GM19324 (cell line): ENCODE data around the gene TVP23A.
A peak's percentile ranks its signal among the peaks of the same experiment; 100 is the strongest.
"Not testable (repeated sequence)": the region's sequence is repeated elsewhere in the genome, so short reads cannot be mapped to it uniquely, and the experiment has no call there.

Experiments used
- ATAC-seq: cut with Tn5 transposase; IDR thresholded peaks from one replicate; pipeline ENCODE4 v1.9.1; 2021; ENCODE audit warnings: mild to moderate bottlenecking, moderate library complexity; ENCODE audit not compliant: unreplicated experiment, low FRiP score

The TVP23A gene

DNA sequence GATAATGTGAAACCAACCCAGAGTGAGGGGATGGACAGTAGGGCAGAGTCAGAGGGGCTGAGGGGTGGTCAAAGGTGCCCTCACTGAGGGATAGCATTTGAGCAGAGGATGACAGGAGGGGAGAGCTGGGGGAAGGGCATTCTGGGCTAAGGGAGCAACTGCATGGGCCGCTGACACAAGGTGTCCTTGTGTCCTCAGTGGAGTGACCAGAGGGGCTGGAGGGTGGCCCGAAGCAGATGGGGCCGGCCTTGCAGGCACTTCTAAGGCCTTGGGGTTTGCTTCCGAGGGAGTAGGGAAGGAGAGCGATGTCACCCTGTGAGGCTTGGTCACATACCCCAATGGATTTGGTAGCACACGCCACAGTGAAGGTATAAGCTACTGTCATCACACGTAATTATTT lies 64.9 kb downstream of the TVP23A start:
- no peak for ATAC-seq

GRCh38 chr16:10752843-10753523 lies 65.6 kb downstream of the TVP23A start:
- no peak for ATAC-seq

DNA sequence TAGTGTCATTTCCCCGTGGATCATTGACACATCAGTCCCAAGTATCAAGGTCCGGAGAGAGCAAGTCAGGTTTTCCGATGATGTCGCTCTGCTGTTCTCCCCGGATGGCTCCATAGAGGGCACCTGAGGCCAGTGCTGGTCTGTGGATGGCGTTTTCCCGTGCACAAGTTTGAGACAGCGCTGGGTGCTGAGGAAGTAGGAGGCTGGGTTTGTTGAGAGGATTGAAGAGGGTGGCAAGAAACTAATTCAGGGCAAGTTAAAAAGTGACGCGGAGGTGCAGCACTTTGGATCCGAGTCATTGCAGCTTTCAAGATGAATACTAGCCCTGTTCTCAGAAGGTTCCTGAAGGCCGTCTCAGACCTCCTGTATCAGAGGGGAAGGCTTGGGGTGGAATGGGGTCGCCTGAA lies 67.3 kb downstream of the TVP23A start:
- ATAC-seq = no peak

DNA sequence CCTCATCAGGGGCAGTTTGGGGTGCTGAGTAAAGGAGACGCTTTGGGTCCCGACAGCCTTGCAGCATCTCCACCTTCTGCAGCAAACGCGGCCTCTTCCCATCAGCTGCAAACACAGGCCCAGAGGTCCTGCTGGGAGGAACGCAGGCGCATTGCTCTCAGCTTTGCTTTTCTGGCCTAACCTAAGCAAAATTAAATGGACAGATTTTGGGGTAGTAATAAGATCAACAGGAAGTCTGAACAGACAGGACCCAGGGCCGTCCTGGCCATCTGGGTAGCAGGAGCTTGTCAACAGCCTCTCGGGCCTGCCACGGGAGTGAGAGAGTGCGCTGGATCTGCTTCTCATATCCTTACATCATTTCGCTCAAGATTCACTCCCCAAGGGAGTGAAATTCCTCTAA lies 67.8 kb downstream of the TVP23A start:
- no peak for ATAC-seq

- no peak for ATAC-seq
These were observed 72.8 kb downstream of the TVP23A start for GRCh38 chr16:10745841-10746240.

DNA sequence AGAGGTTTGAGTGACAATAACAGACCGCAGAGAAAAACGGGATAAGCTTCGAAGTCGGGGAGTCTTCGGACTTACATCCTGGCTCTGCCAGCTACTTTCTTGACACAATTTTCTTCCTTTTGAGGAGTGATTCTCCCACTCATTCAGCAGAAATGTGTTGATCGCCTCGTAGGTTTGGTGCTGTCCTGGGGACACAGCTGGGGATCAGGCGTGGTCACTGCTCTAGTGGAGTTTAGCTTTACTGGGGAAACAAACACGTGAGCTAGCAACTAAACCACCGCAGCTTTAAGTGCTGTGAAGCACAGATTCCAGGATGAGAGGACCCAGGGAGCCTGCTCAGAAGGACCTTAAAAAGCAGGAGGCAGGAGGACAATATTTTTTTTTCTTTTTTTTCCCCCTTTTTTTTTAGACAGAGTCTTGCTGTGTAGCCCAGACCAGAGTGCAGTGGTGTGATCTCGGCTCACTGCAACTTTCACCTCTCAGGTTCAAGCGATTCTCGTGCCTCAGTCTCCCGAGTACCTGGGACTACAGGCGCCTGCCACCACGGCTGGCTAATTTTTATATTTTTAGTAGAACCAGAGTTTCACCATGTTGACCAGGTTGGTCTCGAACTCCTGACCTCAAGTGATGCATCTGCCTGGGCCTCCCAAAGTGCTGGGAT lies 74.1 kb downstream of the TVP23A start:
- no peak for ATAC-seq

DNA sequence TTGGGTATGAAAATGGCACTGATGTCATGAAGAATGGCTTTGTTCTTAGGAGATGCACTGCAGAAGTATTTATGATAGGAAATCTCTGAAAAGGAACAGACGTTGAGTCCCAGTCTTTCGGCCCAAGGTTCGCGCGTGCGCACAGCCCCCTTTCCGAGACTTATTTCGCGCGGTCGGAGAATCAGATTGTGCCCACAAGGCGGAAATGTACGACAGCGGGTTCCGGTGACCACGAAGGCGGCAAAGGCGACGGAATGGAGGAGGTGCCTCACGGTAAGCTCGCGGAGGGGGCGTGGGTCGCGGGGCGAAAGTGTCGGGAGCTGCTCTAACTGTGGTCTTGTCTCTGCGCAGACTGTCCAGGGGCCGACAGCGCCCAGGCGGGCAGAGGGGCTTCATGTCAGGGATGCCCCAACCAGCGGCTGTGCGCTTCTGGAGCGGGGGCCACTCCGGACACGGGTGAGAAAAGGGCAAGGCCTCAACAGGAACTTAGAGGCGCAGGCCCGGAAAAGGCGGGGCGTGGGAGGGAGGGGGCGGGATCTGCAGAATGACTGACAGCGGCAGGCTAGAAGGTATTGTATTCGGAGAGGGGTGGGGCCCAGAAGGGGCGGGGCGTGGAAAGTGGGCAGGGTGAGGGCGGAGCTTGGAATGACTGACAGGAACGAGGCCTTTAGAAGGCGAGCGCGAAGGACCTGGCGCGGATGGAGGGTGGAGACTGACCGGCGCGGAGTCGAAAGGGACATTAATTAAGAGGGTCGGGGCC lies 74.8 kb downstream of the TVP23A start, which contains the start of gene NUBP1:
Gene NUBP1 (plus strand): TSS at position 233 of the 760 bp plus-strand sequence. CDS start 22 bp downstream, at position 255.
- peak; percentile 88 for ATAC-seq

GRCh38 chr16:10743227-10743609 lies 75.4 kb downstream of the TVP23A start:
- no peak for ATAC-seq

DNA sequence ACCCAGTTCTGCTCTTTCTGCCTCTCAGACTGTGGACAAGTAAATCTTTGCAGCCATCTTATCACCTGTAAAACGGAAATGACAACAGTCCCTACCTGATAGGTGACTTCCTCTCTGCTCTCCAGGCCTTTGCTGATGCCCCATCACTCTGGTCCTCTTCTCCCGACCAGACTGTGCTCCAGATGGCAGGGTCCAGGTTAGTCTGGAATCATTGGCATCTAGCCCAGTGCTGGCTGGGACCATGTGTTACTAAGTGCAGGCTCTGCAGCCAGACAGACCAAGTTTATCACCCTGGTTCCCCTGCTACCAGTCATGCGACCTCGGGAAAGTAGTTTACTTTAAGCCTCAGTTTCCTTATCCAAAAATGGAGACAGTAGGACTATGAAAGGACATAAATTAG lies 76.8 kb downstream of the TVP23A start:
- no peak for ATAC-seq

GRCh38 chr16:10741249-10741648 lies 77.3 kb downstream of the TVP23A start:
- not testable (repeated sequence) for ATAC-seq

- ATAC-seq = no peak
These were observed 77.8 kb downstream of the TVP23A start for GRCh38 chr16:10740845-10741208.

DNA sequence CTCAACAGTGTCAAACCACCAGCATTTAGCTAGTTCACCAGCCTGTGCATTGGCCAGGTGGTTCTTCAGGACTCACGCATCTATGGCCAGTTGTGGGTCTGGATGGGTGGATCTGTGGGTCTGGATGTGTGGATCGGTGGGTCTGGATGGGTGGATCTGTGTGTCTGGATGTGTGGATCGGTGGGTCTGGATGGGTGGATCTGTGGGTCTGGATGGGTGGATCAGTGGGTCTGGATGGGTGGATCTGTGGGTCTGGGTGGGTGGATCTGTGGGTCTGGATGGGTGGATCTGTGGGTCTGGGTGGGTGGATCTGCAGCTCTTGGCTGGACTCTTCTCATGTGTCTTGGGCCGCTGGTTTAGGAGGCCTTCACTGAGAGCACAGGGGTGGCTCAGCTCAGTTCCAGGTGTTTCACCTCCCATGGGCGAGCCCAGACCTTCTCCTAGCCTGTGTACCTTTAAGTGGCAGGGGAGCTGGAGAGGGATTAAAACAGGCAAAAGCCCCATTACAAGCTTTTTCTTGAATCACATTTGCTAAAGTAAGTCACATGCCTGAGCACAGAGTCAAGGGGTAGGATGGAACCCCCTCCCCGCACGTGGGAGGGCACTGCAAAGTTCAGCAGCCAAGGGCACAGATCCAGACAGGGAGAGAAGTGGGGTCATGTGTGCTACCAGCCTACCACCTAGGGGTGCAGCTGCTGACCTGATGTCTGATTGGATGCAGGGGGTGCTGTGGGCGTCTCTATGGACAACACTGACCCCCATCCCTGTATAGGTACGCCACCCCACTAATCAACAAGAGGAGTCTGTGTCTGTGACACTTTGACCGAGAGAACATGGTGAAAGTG lies 78.4 kb downstream of the TVP23A start:
- no peak for ATAC-seq

- ATAC-seq = peak; percentile 56
These were observed 80.1 kb downstream of the TVP23A start for GRCh38 chr16:10738231-10739077.

- no peak for ATAC-seq
These were observed 81.4 kb downstream of the TVP23A start for GRCh38 chr16:10737068-10737625.

DNA sequence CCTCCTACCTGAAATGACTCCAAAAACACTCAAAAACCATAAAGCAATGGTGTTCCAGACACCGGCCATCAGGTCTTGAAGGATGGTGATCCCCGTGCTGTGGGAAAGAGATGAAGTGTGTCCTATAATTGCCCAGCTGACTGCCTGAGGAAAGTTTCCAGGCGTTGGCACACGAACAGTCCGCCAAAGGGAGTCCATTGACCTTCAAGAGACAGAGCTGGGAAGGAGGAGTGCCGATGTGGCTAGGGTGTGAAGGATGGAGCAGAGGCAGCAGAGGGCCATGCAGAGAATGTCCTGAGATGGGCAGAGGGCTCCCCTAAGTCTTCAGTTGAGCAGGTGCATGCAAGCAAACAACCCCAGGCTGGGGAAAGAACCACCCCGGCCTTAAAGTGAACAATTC lies 86.8 kb downstream of the TVP23A start:
- no peak for ATAC-seq

- no peak for ATAC-seq
These were observed 89.2 kb downstream of the TVP23A start for GRCh38 chr16:10729104-10730048.

- no peak for ATAC-seq
These were observed 90.3 kb downstream of the TVP23A start for GRCh38 chr16:10728003-10728887.
